Mucosa of descending colon (tissue), 3 donors: ENCODE data around the gene CHURC1. TPM values are rescaled to one million over a fixed set of nuclear protein-coding genes. Genes with fewer than 3 reads are reported as not detected.

Experiments
- ATAC-seq: fragments of 200-7000 bp; cut with Tn5 transposase; one replicate; pipeline ENCODE4 v1.9.1; 2020; ENCODE audit warnings: mild to moderate bottlenecking, moderate library complexity
- DNase-seq, 3 donors: peaks; one replicate each; pipeline ENCODE4 v3.0.0-alpha.2; 2020
- H3K36me3 ChIP-seq: fragments of 200-600 bp; one replicate; pipeline ENCODE4 v1.8.0; 2021; ENCODE audit warnings: low read depth, mild to moderate bottlenecking
- H3K4me1 ChIP-seq: fragments of 200-600 bp; one replicate; pipeline ENCODE4 v1.8.0; 2021; ENCODE audit warnings: low read depth, mild to moderate bottlenecking
- H3K4me3 ChIP-seq: fragments of 200-600 bp; one replicate; pipeline ENCODE4 v1.8.0; 2021; ENCODE audit warnings: mild to moderate bottlenecking
- H3K9me3 ChIP-seq: fragments of 200-600 bp; one replicate; pipeline ENCODE4 v1.8.0; 2021; ENCODE audit warnings: mild to moderate bottlenecking
- intact Hi-C, 2 donors: fragments of 100-400 bp; cut with DNase I in 1 of 2; cut with micrococcal nuclease in 1 of 2; formaldehyde crosslinking; loops; one replicate each; pipeline versions ENCODE4 v1.11.0 to v1.11.1; 2022; cut with DNase I, micrococcal nuclease
- total RNA-seq, 3 donors: library from RNA; stranded (reverse); fragmentation: NEBNext Ultra II Directional in 2 of 3; extraction: Animal tissue kit (Norgen Biotek cat#: 25700) in 2 of 3; gene quantifications; one replicate each; pipeline versions ENCODE4 v1.2.1 to v1.2.4, GENCODE V29; 2021 to 2023
- TF ChIP-seq, protein P1 (sequence below): fragments of 200-600 bp; IDR thresholded peaks from one replicate; pipeline ENCODE4 v1.8.0; 2022; ENCODE audit warnings: antibody characterized with exemption, mild to moderate bottlenecking
- donor health status: DM: no; HTN: no; CAD: no; lungs with moderate emphysema.
- donor health status: DM: no; HTN: no; CAD: no.
- donor health status: DM: no; HTN: yes; CAD: no.

CHURC1 gene
- total RNA-seq, 3 donors from 2014 or later: 52.4 to 66.5 (median 65.4) TPM

DNA sequence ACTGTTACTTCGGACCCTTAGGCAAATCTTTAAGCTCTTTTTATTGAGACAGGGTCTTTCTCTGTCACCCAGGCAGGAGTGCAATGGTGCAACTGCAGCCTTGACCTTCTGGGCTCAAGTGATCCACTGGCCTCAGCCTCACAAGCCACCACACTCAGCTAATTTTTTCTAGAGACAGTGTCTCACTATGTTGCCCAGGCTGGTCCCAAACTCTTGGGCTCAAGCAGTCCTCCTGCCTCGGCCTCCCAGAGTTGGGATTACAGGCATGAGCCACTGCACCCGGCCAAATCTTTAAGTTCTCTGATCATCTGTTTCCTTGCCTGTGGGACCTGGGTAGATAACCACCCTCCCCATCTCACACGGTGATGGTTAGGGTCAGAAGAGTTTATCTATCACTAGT lies 30.6 kb downstream of the CHURC1 start:
- no peaks in the 10 kb centered on the region for H3K9me3 ChIP-seq
- ATAC-seq: no peak
- DNase-seq: no peak
- no peaks in the 10 kb centered on the region for H3K36me3 ChIP-seq
- intact Hi-C loops: no loop called here
- H3K4me1 ChIP-seq: peaks cover 17% of the 10 kb centered on the region
- TF ChIP-seq, protein P1, sequence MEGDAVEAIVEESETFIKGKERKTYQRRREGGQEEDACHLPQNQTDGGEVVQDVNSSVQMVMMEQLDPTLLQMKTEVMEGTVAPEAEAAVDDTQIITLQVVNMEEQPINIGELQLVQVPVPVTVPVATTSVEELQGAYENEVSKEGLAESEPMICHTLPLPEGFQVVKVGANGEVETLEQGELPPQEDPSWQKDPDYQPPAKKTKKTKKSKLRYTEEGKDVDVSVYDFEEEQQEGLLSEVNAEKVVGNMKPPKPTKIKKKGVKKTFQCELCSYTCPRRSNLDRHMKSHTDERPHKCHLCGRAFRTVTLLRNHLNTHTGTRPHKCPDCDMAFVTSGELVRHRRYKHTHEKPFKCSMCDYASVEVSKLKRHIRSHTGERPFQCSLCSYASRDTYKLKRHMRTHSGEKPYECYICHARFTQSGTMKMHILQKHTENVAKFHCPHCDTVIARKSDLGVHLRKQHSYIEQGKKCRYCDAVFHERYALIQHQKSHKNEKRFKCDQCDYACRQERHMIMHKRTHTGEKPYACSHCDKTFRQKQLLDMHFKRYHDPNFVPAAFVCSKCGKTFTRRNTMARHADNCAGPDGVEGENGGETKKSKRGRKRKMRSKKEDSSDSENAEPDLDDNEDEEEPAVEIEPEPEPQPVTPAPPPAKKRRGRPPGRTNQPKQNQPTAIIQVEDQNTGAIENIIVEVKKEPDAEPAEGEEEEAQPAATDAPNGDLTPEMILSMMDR: no peak
- no peak overlapping the region for H3K4me3 ChIP-seq

- DNase-seq (no peak), ATAC-seq (no peak)
- H3K36me3 ChIP-seq: no peaks in the 10 kb centered on the region
- H3K9me3 ChIP-seq: no peaks in the 10 kb centered on the region
- H3K4me3 ChIP-seq: no peak overlapping the region
- TF ChIP-seq, protein P1: no peak
- peaks cover 9% of the 10 kb centered on the region for H3K4me1 ChIP-seq
- intact Hi-C loops: no loop called here
These were observed 31.4 kb downstream of the CHURC1 start for GRCh38 chr14:64945431-64946178.

GRCh38 chr14:64946310-64947045 lies 32.2 kb downstream of the CHURC1 start:
- Histone ChIP-seq H3K4me3 (no peak overlapping the region), H3K4me1 (peaks cover 9% of the 10 kb centered on the region), H3K9me3 (no peaks in the 10 kb centered on the region), H3K36me3 (no peaks in the 10 kb centered on the region)
- TF ChIP-seq, protein P1: no peak
- ATAC-seq: no peak
- no peak for DNase-seq
- intact Hi-C loops: no loop called here

GRCh38 chr14:64947710-64948611 lies 33.7 kb downstream of the CHURC1 start:
- Histone ChIP-seq H3K4me3 (no peak overlapping the region), H3K9me3 (no peaks in the 10 kb centered on the region), H3K4me1 (peaks cover 7% of the 10 kb centered on the region), H3K36me3 (no peaks in the 10 kb centered on the region)
- intact Hi-C loops: no loop called here
- DNase-seq (no peak), ATAC-seq (no peak)
- TF ChIP-seq, protein P1: no peak

DNA sequence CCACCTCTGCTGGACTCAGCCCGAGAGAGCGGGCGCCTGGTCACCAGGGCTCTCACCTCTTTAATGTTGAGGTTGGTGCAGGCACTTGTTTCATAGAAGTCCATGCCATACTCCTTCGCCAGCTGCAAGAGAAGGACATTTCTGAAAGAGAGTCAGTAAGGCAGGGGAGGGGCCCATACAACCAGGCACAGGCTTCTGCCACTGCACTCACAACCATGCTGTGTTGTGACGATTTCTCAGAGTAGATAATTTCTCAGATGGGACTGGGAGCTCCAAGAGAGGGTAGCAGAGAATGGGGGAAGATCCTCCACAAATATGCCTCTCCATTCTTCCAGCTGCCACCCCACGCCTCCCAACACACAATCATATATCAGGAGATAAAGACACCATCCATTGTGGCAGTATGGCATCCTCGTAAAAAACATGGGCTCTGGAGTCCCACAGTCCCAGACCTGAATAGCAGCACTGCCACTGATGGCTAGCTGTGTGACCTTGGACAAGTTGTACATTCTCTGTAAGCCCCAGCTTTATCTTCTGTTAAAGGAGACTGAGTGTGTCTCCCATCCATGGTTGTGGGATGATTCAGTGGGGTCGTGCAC lies 34.5 kb downstream of the CHURC1 start:
- Histone ChIP-seq H3K4me1 (peaks cover under 1% of the 10 kb centered on the region), H3K9me3 (no peaks in the 10 kb centered on the region), H3K36me3 (no peaks in the 10 kb centered on the region), H3K4me3 (no peak overlapping the region)
- ATAC-seq (no peak), DNase-seq (no peak)
- intact Hi-C loops: no loop called here
- TF ChIP-seq, protein P1: no peak
